Loucy (cell line): ENCODE measurements around the gene SRC.

ENCODE experiments used
- CTCF ChIP-seq: fragments of 200-600 bp; sonication (generic); conservative IDR thresholded peaks from 2 replicates; pipeline ENCODE4 v1.5.1; 2014; ENCODE audit warnings: mild to moderate bottlenecking, antibody characterized with exemption, low read length
- EZH2phosphoT487 ChIP-seq: fragments of 200-600 bp; IDR thresholded peaks from 2 replicates; pipeline ENCODE4 v1.6.1; 2018; ENCODE audit warnings: antibody characterized with exemption, mild to moderate bottlenecking, moderate library complexity, borderline replicate concordance

DNA sequence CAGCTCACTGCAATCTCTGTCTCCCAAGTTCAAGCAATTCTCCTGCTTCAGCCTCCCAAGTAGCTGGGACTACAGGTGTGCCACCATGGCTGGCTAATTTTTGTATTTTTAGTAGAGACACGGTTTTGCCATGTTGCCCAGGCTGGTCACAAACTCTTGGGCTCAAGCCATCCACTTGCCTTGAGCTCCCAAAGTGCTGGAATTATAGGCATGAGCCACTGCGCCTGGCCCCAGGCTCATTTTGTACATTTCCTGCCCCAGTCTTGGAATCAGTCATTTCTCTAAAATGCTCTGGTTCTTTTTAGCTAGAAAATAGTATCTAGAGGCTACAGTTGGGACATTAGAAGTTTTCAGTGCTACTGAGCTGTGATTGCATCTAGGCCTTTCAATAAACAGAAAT is 43.0 kb upstream of the SRC start:
- no peak for TF ChIP-seq CTCF
- no peak for TF ChIP-seq EZH2phosphoT487
